NCI-H774 (cell line): ENCODE results near the gene GBE1.

Experiments used
- DNase-seq: peaks from one replicate; lab custom pipeline; 2025; lab: John Stamatoyannopoulos, UW

GBE1 gene

GRCh38 chr3:81699536-81700320, 61.7 kb downstream of the GBE1 start:
- no peak for DNase-seq

- no peak for DNase-seq
Measured at GRCh38 chr3:81696090-81696489, 65.4 kb downstream of the GBE1 start.

- DNase-seq: no peak
Measured at GRCh38 chr3:81695302-81695701, 66.1 kb downstream of the GBE1 start.

- DNase-seq: no peak
Measured at GRCh38 chr3:81694662-81695061, 66.8 kb downstream of the GBE1 start.

GRCh38 chr3:81692766-81693165, 68.7 kb downstream of the GBE1 start:
- DNase-seq: no peak

- DNase-seq: no peak
Measured at GRCh38 chr3:81689617-81690016, 71.8 kb downstream of the GBE1 start.

- DNase-seq: no peak
Measured at GRCh38 chr3:81684751-81685395, 76.6 kb downstream of the GBE1 start.

- no peak for DNase-seq
Measured at GRCh38 chr3:81676706-81677456, 84.6 kb downstream of the GBE1 start.

GRCh38 chr3:81674690-81675089, 86.8 kb downstream of the GBE1 start:
- DNase-seq: no peak

GRCh38 chr3:81668283-81668682, 93.2 kb downstream of the GBE1 start:
- no peak for DNase-seq

- no peak for DNase-seq
Measured at GRCh38 chr3:81666502-81667121, 94.8 kb downstream of the GBE1 start.

GRCh38 chr3:81663114-81663513, 98.3 kb downstream of the GBE1 start:
- no peak for DNase-seq

- DNase-seq: no peak
Measured at GRCh38 chr3:81660036-81660435, 101.4 kb downstream of the GBE1 start.

GRCh38 chr3:81658322-81658997, 103.0 kb downstream of the GBE1 start:
- DNase-seq: no peak

- DNase-seq: no peak
Measured at GRCh38 chr3:81651139-81651538, 110.3 kb downstream of the GBE1 start.

- DNase-seq: no peak
Measured at GRCh38 chr3:81650187-81650586, 111.3 kb downstream of the GBE1 start.

GRCh38 chr3:81645248-81645647, 116.2 kb downstream of the GBE1 start:
- DNase-seq: no peak

- DNase-seq: no peak
Measured at GRCh38 chr3:81643721-81644120, 117.7 kb downstream of the GBE1 start.

GRCh38 chr3:81638480-81638879, 123.0 kb downstream of the GBE1 start:
- DNase-seq: no peak

- no peak for DNase-seq
Measured at GRCh38 chr3:81632659-81633058, 128.8 kb downstream of the GBE1 start.

GRCh38 chr3:81624756-81625155, 136.7 kb downstream of the GBE1 start:
- DNase-seq: no peak

- no peak for DNase-seq
Measured at GRCh38 chr3:81622395-81622794, 139.1 kb downstream of the GBE1 start.
